Panc1 (cell line): ENCODE measurements around the gene CENPC. TPM values are rescaled to one million over a fixed set of nuclear protein-coding genes. Genes with fewer than 3 reads are reported as not detected.

ENCODE experiments used
- ATAC-seq: fragments of 200-7000 bp; cut with Tn5 transposase; 2 replicates; pipeline ENCODE4 v1.9.1; 2020; ENCODE audit warnings: mild to moderate bottlenecking, moderate library complexity
- BruUV-seq: library from RNA; stranded (reverse); fragments of 400-500 nt; replicated peaks from 2 replicates; lab custom pipeline; 2021; lab: Mats Ljungman, UMichigan
- CTCF ChIA-PET: fragments of 300-600 bp; sonication (Branson Sonifier 250); formaldehyde crosslinking; loops from one replicate; lab custom pipeline; 2022; ENCODE audit warnings: antibody characterized with exemption; lab: Charles Lee
- POLR2A ChIA-PET: fragments of 300-600 bp; sonication (Branson Sonifier 250); formaldehyde crosslinking; loops from one replicate; lab custom pipeline; 2022; ENCODE audit warnings: antibody characterized with exemption; lab: Charles Lee
- DNase-seq: peaks from one replicate; pipeline ENCODE4 v3.0.0-alpha.2; 2010; ENCODE audit warnings: low read depth, low spot score
- H3K27ac ChIP-seq: 2 replicates; pipeline ENCODE4 v1.5.1; 2011; ENCODE audit warnings: mild to moderate bottlenecking, low read length, inconsistent platforms
- H3K27me3 ChIP-seq: fragments of 200-500 bp; sonication (Bioruptor generic); 2 replicates; pipeline ENCODE4 v1.6.0; 2014; ENCODE audit warnings: low read length, inconsistent platforms; ENCODE audit not compliant: control insufficient read depth, insufficient read depth
- H3K36me3 ChIP-seq: fragments of 200-500 bp; sonication (Bioruptor generic); 2 replicates; pipeline ENCODE4 v1.5.1; 2014; ENCODE audit warnings: inconsistent platforms, mild to moderate bottlenecking, low read length, moderate library complexity; ENCODE audit not compliant: control insufficient read depth, insufficient read depth
- H3K4me1 ChIP-seq: 2 replicates; pipeline ENCODE4 v1.5.1; 2011; ENCODE audit warnings: inconsistent platforms, mild to moderate bottlenecking, low read length, moderate library complexity; ENCODE audit not compliant: control insufficient read depth, insufficient read depth
- H3K4me3 ChIP-seq, 2 experiments: 2 replicates each; pipeline ENCODE4 v1.5.1; 2011 to 2012; ENCODE audit warnings: low read depth in 2 of 2, low read length in 2 of 2, mild to moderate bottlenecking in 2 of 2, inconsistent platforms in 1 of 2, moderate library complexity in 1 of 2
- H3K9me3 ChIP-seq: fragments of 200-500 bp; sonication (Bioruptor generic); 2 replicates; pipeline ENCODE4 v1.5.1; 2014; ENCODE audit warnings: low read depth, mild to moderate bottlenecking, inconsistent platforms, low read length, moderate library complexity; ENCODE audit not compliant: control insufficient read depth, insufficient read depth
- CTCF ChIP-seq: fragments of 450-650 bp; IDR thresholded peaks from 2 replicates; pipeline ENCODE4 v1.5.1; 2017; ENCODE audit warnings: mild to moderate bottlenecking
- POLR2AphosphoS5 ChIP-seq: IDR thresholded peaks from 2 replicates; pipeline ENCODE4 v1.6.1; 2012; ENCODE audit warnings: mild to moderate bottlenecking, low read depth, low read length, moderate library complexity
- REST ChIP-seq, 2 experiments: IDR thresholded peaks; 2 replicates each; pipeline ENCODE4 v1.6.1; 2011 to 2012; ENCODE audit warnings: low read depth in 2 of 2, control low read depth in 1 of 2, low read length in 1 of 2, mild to moderate bottlenecking in 1 of 2, moderate library complexity in 1 of 2; ENCODE audit not compliant: insufficient read depth in 1 of 2
- SIN3A ChIP-seq: IDR thresholded peaks from 2 replicates; pipeline ENCODE4 v1.6.1; 2012; ENCODE audit warnings: low read depth, mild to moderate bottlenecking, low read length, moderate library complexity, borderline replicate concordance; ENCODE audit not compliant: insufficient read depth
- TCF7L2 ChIP-seq: IDR thresholded peaks from 2 replicates; pipeline ENCODE4 v1.6.1; 2011; ENCODE audit warnings: mild to moderate bottlenecking, low read depth, low read length, inconsistent platforms
- in situ Hi-C: cut with HindIII; loops from 2 replicates; pipeline ENCODE4 v1.10.0; 2016; ENCODE audit warnings: low sequenced_read_pairs, low pct_unique_long_range_greater_than_20kb
- intact Hi-C: fragments of 100-400 bp; cut with micrococcal nuclease; formaldehyde crosslinking; loops from one replicate; pipeline ENCODE4 v1.10.0; 2022; ENCODE audit not compliant: unreplicated experiment
- total RNA-seq: library from RNA; stranded (reverse); gene quantifications from one replicate; pipeline ENCODE4 v1.2.1, GENCODE V29; 2021; ENCODE audit not compliant: unreplicated experiment

CENPC gene
- total RNA-seq, 1 experiment from 2014 or later, result 10.1 TPM

GRCh38 chr4:67521506-67521905, 23.8 kb downstream of the CENPC start:
- intact Hi-C loops, result no loop called here
- no peaks in the 10 kb centered on the region for H3K27me3 ChIP-seq
- ChIA-PET CTCF (no interaction called here), POLR2A (no interaction called here)
- H3K9me3 ChIP-seq, result no peaks in the 10 kb centered on the region
- TF ChIP-seq TCF7L2 (no peak), POLR2AphosphoS5 (no peak), REST (IDR thresholded peaks at IDR 0.05; ENCODE audit: insufficient read depth in 1 of 2, low read depth in 2 of 2, low read length in 1 of 2) (no peak), CTCF (no peak), SIN3A (no peak)
- no peak overlapping the region for H3K27ac ChIP-seq
- no TSS peak for BruUV-seq
- no peak overlapping the region for H3K4me3 ChIP-seq
- no peaks in the 10 kb centered on the region for H3K4me1 ChIP-seq
- in situ Hi-C loops, result no loop called here
- H3K36me3 ChIP-seq, result no peaks in the 10 kb centered on the region
- DNase-seq (no peak), ATAC-seq (no peak)

- TF ChIP-seq SIN3A, result no peak
- no peak for TF ChIP-seq CTCF
- no peak for TF ChIP-seq POLR2AphosphoS5
- intact Hi-C loops, result no loop called here
Observed at GRCh38 chr4:67520141-67520540, 25.2 kb downstream of the CENPC start.

More at GRCh38 chr4:67520141-67520540, 25.2 kb downstream of the CENPC start:
- H3K4me3 ChIP-seq, result no peak overlapping the region
- DNase-seq, result no peak
- no peak for ATAC-seq
- ChIA-PET CTCF (no interaction called here), POLR2A (no interaction called here)
- BruUV-seq, result no TSS peak
- no peaks in the 10 kb centered on the region for H3K27me3 ChIP-seq
- H3K36me3 ChIP-seq, result peaks cover 3% of the 10 kb centered on the region; the same call in 1 of the 2 replicates
- no peaks in the 10 kb centered on the region for H3K4me1 ChIP-seq
- in situ Hi-C loops, result no loop called here
- no peaks in the 10 kb centered on the region for H3K9me3 ChIP-seq
- H3K27ac ChIP-seq, result no peak overlapping the region
